ENCODE results near the gene TENM4. TPM values are rescaled to one million over a fixed set of nuclear protein-coding genes. Genes with fewer than 3 reads are reported as not detected.

The TENM4 gene
- total RNA-seq, 2 experiments from 2014 or later = not detected

DNA sequence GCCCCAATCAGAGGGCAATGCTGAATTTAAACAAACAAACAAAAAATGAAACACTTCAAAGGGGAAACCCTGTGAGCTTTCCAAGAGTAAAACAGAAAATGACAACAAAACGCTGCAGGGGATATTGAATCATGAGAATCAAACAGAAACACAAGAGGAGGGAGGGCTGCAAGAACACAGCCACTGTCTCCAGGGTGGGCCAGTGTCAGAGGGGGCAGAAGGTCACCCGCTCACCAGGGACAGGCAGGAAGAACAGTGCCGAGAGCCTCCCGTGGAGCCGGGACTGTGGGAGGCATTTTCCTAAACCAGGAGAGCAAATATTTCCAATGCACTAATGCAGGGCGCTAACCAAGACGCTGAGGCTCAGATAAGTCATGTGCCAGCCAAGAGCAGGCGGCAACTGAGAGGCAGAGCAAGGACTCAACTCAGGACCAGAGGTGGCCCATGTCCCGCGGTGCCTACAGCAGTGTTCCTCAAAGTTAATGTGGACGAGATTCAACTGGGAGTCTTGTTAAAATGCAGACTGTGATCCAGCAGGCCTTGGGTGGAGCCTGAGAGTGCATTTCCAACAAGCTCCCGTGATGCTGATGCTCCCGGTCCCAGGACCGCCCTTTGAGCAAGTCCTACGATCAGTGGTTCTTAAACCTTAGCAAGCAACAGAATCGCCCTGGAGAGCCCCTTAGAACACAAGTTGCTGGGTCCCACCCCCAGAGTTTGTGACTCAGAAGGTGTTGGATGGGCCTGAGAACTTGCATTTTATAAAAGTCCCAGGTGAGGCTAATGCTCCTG is 197.2 kb downstream of the TENM4 start:
- peaks cover 2% of the 10 kb centered on the region for H3K27me3 Mint-ChIP-seq
- intact Hi-C loops (cut with micrococcal nuclease) = no loop called here
- H3K9me3 Mint-ChIP-seq = no peaks in the 10 kb centered on the region
- no peak overlapping the region for H3K27ac Mint-ChIP-seq
- ATAC-seq (no peak), DNase-seq (no peak)
- CTCF ChIA-PET = no interaction called here
- TF ChIP-seq, protein P1, sequence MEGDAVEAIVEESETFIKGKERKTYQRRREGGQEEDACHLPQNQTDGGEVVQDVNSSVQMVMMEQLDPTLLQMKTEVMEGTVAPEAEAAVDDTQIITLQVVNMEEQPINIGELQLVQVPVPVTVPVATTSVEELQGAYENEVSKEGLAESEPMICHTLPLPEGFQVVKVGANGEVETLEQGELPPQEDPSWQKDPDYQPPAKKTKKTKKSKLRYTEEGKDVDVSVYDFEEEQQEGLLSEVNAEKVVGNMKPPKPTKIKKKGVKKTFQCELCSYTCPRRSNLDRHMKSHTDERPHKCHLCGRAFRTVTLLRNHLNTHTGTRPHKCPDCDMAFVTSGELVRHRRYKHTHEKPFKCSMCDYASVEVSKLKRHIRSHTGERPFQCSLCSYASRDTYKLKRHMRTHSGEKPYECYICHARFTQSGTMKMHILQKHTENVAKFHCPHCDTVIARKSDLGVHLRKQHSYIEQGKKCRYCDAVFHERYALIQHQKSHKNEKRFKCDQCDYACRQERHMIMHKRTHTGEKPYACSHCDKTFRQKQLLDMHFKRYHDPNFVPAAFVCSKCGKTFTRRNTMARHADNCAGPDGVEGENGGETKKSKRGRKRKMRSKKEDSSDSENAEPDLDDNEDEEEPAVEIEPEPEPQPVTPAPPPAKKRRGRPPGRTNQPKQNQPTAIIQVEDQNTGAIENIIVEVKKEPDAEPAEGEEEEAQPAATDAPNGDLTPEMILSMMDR (IDR thresholded peaks at IDR 0.05) = no peak
- no peaks in the 10 kb centered on the region for H3K4me1 Mint-ChIP-seq (ENCODE audit: low read depth)
- H3K4me3 Mint-ChIP-seq = no peak overlapping the region
- H3K36me3 Mint-ChIP-seq (ENCODE audit: low read depth) = no peaks in the 10 kb centered on the region
- POLR2A ChIA-PET = no interaction called here

DNA sequence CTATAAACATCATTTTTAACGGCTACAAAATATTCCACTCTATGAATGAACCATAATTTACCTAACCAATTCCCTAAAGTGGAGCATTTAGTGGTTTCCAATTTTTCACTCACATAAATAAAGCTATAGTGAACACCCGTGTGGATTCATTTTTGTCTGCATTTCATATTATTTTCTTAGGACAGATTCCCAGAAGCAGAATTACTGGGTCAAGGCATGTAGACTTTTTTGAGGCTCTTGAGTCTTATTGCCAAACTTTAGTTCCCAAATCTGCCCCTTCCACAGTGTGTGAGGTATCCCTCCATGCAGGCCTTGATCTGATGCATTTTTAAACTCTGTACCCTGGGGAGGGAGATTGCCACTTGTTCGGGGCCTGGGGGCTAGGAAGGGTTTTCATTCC is 198.2 kb downstream of the TENM4 start:
- POLR2A ChIA-PET = no interaction called here
- H3K27ac Mint-ChIP-seq = no peak overlapping the region
- no peaks in the 10 kb centered on the region for H3K9me3 Mint-ChIP-seq
- no peak overlapping the region for H3K4me3 Mint-ChIP-seq
- DNase-seq = no peak
- ATAC-seq = no peak
- peaks cover 2% of the 10 kb centered on the region for H3K27me3 Mint-ChIP-seq
- intact Hi-C loops (cut with micrococcal nuclease) = no loop called here
- CTCF ChIA-PET = no interaction called here
- H3K4me1 Mint-ChIP-seq (ENCODE audit: low read depth) = no peaks in the 10 kb centered on the region
- H3K36me3 Mint-ChIP-seq (ENCODE audit: low read depth) = no peaks in the 10 kb centered on the region
- TF ChIP-seq, protein P1 (IDR thresholded peaks at IDR 0.05) = no peak

DNA sequence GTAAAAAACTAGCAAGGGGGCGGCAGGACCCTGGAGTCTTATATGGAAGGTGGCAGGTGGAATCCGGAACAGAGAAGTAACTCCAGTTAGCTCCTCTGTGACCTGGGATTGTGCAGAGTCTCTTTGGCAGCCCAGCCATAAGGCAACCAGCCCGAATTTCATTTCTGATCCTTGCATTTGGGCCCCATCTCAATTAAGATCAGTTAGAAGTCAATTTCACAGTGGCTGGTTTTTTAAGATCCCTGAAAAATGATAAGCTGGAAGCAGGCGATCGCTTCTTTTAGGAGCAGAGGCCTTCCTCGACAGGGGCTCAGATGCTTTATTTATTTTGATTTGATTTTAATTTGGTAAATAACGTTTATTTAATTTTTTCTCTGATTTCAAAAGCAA is 199.0 kb downstream of the TENM4 start:
- no peak overlapping the region for H3K27ac Mint-ChIP-seq
- ChIA-PET CTCF (no interaction called here), POLR2A (no interaction called here)
- H3K4me3 Mint-ChIP-seq = no peak overlapping the region
- no peaks in the 10 kb centered on the region for H3K4me1 Mint-ChIP-seq (ENCODE audit: low read depth)
- H3K27me3 Mint-ChIP-seq = peaks cover 2% of the 10 kb centered on the region
- ATAC-seq (no peak), DNase-seq (no peak)
- no peaks in the 10 kb centered on the region for H3K9me3 Mint-ChIP-seq
- intact Hi-C loops (cut with micrococcal nuclease) = no loop called here
- no peaks in the 10 kb centered on the region for H3K36me3 Mint-ChIP-seq (ENCODE audit: low read depth)
- TF ChIP-seq, protein P1 (IDR thresholded peaks at IDR 0.05) = no peak

DNA sequence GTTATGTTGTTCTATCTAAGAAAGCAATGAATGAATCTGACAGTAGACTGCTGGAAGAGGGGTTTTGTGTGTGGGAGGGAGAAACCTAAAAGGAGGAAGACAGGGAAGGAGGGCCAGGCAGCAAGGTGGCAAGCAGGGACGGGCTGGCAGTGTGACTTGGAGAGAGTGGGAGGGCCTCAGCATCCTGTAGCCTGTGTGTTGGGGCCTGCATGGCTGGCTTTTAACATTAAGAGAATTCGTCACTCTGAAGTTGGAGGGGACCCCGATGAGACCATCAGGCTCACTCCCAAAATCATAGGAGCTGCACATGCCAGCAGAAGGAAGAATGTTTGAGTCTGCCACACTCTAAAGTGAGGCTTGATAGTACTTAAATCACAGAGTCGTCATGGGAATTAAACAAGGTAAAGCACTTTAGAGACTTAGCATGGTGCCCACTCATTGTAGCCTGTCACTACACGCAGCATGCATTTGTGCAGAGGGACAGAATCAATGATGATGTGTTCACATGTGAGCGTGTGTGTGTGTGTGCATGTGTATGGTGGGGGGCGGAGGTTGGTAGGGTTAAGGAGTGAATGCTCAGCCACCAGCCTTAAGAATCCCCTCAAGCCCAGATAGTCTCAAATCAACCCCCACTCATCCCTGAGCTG is 199.5 kb downstream of the TENM4 start:
- DNase-seq (no peak), ATAC-seq (no peak)
- no peaks in the 10 kb centered on the region for H3K9me3 Mint-ChIP-seq
- no peak overlapping the region for H3K27ac Mint-ChIP-seq
- TF ChIP-seq, protein P1 (IDR thresholded peaks at IDR 0.05) = no peak
- H3K36me3 Mint-ChIP-seq (ENCODE audit: low read depth) = no peaks in the 10 kb centered on the region
- H3K4me1 Mint-ChIP-seq (ENCODE audit: low read depth) = no peaks in the 10 kb centered on the region
- intact Hi-C loops (cut with micrococcal nuclease) = no loop called here
- POLR2A ChIA-PET = no interaction called here
- peaks cover 2% of the 10 kb centered on the region for H3K27me3 Mint-ChIP-seq
- CTCF ChIA-PET = no interaction called here
- H3K4me3 Mint-ChIP-seq = no peak overlapping the region

DNA sequence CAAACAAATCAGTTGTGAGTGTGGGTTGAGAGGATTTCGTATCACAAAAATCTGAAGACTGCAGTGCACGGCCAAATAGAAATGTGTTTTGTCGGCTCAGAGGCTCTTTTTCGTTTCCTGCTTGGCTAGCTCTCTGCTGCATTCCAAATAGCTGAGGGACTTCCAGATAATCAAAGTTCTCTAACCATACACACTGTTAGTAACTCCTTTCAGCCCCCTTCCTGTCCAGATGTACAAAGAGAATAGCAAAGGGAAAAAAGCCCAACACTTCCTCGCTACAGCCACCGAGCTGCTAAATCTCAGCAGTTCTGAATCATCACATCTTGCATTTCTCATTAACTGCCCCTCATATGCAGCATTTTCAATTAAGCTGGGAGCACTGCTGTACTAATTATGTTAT is 203.1 kb downstream of the TENM4 start:
- Mint-ChIP-seq H3K4me3 (no peak overlapping the region), H3K9me3 (no peaks in the 10 kb centered on the region), H3K4me1 (ENCODE audit: low read depth) (no peaks in the 10 kb centered on the region), H3K27ac (no peak overlapping the region), H3K27me3 (no peaks in the 10 kb centered on the region), H3K36me3 (ENCODE audit: low read depth) (no peaks in the 10 kb centered on the region)
- ATAC-seq (no peak), DNase-seq (no peak)
- ChIA-PET POLR2A (no interaction called here), CTCF (no interaction called here)
- intact Hi-C loops (cut with micrococcal nuclease) = no loop called here
- TF ChIP-seq, protein P1 (IDR thresholded peaks at IDR 0.05) = no peak

All from activated CD8-positive, alpha-beta T cell treated with anti-CD3 and anti-CD28 coated beads for 36 hours (primary cell).